H4 (cell line): ENCODE measurements around the gene TOM1. TPM values are rescaled to one million over a fixed set of nuclear protein-coding genes. Genes with fewer than 3 reads are reported as not detected.

ENCODE experiments used
- DNase-seq: peaks from one replicate; pipeline ENCODE4 v3.0.0-alpha.2; 2015; ENCODE audit warnings: low spot score
- total RNA-seq: library from RNA; depleted of rRNA; stranded (reverse); fragments of >200 nt; shearing (Covaris generic); gene quantifications from 2 replicates; pipeline ENCODE4 v1.2.3, GENCODE V29; 2014

TOM1 gene
- total RNA-seq, 1 experiment from 2014 or later = 29.8 TPM

DNA sequence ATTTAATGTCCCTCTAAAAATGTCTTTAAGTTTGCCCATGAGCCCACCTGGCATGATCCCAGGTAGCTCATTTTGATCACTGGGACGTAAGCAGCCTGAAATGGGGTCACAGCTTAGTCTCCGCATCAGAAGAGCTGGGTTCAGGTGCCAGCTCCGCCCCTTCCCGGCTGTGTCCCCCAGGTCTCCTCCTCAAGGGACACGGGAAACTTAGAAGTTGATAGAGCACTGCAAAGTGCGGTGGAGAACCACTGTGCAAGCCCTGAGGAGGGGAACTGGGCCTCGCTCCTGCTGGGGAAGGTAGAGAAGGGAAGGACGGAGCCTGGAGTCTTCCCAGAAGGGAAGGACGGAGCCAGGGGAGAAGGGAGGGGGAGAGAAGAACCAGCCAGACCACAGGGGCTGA is 7.7 kb downstream of the TOM1 start:
- no peak for DNase-seq

DNA sequence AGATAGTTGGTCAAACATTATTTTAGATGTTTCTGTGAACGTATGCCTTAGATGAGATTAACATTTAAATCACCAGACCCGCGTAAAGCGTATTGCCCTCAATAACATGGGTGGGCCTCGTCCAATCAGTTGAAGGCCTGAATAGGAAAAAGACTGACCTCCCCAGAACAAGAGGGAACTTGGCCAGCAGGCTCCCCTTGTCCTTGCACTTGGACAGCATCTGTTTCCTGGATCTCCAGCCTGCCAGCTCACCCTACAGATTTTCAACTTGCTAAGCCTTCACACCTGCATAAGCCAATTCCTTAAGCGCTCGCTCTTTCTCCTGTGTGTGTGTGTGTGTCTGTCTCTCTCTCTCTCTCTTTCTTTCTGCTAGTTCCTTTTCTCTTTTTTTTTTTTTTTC is 8.2 kb downstream of the TOM1 start:
- no peak for DNase-seq

DNA sequence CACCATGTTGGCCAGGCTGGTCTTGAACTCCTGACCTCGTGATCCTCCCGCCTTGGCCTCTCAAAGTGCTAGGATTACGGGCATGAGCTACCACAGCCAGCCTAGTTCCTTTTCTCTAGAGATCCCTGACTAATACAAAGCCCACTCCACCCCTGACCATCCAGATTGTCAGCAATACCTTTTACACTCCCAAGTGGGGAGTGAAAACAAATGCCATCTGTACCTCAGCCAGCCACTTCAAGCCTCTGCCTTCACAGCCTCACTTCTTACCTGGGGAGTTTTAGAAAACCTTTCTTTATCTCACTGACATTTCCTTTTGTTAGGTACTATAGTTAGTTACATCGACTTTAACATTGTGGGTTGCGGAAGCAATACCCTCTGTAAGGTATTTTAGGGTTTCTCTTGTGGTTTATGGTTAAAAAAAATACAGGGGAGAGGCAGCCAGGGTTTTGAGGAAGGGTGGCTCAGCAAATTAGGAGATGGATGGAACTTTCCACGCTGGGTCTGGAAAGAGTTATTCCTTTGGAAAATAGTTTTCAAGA is 8.9 kb downstream of the TOM1 start:
- no peak for DNase-seq

DNA sequence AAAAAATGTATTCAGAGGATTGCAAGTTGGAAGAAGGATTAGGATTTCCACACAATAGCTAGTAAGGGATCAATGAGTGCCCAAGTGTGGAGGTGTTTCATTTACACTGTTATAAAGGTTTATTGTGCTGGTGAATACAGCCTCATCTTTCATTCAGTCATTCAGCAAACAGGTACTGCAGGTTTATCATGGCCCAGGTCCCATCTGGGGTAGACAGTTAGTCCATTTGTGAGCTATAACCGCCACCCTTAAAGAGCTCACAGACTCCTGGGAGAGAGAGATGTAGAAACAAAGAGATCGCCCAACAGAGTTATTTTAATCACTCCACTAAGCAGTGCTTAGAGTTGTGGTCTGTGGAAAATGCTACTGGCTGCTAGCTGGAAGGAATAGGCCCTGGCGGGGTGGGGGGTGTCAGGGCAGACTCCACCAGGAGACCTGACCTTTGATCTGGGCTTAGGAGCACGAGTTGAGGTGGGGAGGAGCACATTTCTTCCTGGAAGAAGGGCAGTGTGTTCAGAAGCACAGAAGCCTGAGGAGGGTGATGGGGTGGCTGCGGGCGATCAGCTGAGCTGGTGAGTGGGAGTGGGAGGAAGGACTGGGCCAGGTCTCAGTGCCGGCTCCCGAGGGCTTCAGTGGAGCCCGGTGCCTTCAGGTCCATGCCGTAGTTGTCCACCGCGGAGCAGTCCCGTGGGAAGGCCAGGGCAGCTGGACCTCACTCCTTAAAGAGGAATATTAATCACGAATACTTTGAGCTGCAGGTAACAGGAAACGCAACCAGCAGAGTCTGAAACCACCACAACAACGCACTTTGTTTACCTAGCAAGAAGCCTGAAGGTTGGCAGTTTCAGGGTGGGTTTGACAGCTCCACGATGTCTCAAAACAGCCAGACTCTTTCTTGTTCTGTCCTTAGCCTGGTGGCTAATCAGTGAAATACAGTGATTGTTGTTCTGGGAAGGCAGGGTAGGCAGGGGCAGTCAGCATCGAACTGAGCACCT is 11.2 kb downstream of the TOM1 start:
- DNase-seq = no peak

- DNase-seq = no peak
Measured at GRCh38 chr22:35311551-35311999, 11.9 kb downstream of the TOM1 start.

DNA sequence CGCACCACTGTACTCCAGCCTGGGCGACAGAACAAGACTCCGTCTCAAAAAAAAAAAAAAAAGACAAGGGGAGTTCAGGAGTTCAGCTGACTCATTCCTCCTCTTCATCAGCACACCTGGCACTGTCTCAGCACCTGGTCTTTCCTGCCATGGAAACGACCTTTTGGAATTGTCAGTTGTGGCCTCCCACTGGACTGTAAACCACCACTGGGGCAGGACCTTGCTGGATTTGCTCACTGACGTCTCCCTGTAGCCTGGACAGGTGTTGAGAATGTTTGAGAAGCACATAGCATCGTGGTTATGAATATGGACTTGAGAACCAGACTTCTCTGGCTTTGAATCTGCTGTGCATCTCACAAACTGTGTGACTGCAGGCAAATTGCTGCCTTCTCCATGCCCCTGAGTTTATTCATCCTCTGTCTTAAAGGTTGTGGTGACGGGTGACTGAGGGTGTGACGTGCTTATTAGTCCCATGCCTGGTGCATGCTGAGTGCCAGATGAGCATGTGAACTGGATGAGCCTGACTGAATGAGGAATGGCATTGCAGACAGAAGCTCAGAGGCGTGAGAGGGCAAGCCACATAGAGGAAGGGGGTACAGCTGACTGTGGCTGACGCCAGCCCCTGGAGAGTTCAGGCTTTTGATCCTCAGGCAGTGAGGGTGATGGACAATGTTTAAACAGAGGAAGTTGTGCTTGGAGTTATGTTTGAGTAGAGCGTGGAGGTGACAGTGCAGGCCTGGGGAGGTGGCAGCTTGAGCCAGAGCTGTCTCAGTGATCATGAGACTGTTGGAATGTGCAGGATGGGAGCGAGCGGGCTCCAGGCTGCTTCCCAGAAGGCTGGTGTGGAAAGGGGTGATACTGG is 12.7 kb downstream of the TOM1 start:
- DNase-seq = no peak

GRCh38 chr22:35313311-35314121 is 13.8 kb downstream of the TOM1 start:
- DNase-seq = peak; percentile 60

- no peak for DNase-seq
Measured at GRCh38 chr22:35314161-35314942, 14.7 kb downstream of the TOM1 start.

- DNase-seq = no peak
Measured at GRCh38 chr22:35315141-35315854, 15.6 kb downstream of the TOM1 start.

GRCh38 chr22:35315855-35316745 is 16.4 kb downstream of the TOM1 start:
- no peak for DNase-seq

- DNase-seq = no peak
Measured at GRCh38 chr22:35316751-35317150, 17.1 kb downstream of the TOM1 start.

GRCh38 chr22:35317680-35318290 is 18.1 kb downstream of the TOM1 start:
- DNase-seq = no peak

DNA sequence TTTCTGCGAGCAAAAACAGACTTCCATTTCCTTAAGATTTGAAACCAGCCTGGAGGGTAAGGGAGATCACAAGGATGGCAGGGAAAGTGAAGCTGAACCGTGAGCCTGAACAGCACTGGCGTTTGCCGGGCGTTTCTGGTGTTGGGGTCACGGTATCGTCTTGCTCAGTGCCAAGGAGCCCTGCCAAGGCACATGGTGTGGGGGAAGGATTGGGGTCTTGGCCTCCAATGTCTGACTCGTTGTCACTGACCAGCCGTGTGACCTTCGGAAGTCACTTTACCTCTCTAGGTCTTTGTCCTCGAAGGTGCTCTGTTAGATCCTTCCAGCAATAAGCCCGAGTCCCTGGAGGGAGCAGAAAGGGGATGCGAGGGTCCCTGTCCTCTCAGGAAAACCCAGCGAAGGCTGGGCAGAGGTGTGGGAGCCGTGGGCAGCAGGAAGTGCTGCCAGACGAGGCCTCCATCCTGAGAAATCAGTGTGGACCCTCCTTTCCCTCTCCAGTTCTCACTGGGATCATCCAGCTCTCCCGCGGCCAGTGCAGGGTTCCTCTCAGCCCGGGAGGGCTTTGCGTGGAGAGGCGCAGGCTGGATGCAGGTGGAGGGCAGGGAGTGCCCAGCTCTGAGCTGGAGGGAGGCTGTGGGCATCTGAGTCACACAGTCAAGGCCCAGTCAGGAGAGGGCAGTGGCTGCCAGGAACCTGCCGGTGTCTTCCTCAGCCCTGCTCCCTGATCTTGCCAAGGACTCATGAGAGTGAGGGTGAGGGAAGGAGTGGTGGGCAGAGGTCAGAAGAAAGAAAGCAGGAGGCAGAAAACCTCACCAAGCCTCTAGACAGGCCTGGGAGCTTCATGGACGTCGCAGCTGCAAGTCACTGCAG is 18.9 kb downstream of the TOM1 start:
- DNase-seq = no peak

- DNase-seq = no peak
Measured at GRCh38 chr22:35319244-35319985, 19.7 kb downstream of the TOM1 start.

GRCh38 chr22:35322126-35322525 is 22.4 kb downstream of the TOM1 start:
- DNase-seq = no peak

- DNase-seq = no peak
Measured at GRCh38 chr22:35322893-35323292, 23.2 kb downstream of the TOM1 start.

- no peak for DNase-seq
Measured at GRCh38 chr22:35323305-35323704, 23.6 kb downstream of the TOM1 start.
